NOMO-1 (cell line): ENCODE results near the gene TMED6.

Experiments
- DNase-seq, 2 experiments: peaks; one replicate each; lab custom pipeline; 2025; ENCODE audit not compliant: unreplicated experiment in 2 of 2; lab: John Stamatoyannopoulos, UW

The TMED6 gene

GRCh38 chr16:69351309-69352027 lies at the start of gene TMED6:
Gene TMED6, minus strand, starts transcription at chr16:69351786. Its CDS starts 33 bp downstream, at chr16:69351753.
- DNase-seq, result no peak

- DNase-seq, result no peak
Measured at GRCh38 chr16:69399361-69399760, 47.8 kb upstream of the TMED6 start.

GRCh38 chr16:69397821-69398521 lies 46.4 kb upstream of the TMED6 start:
- peak in 1 of 2 experiments; percentile 14 for DNase-seq

GRCh38 chr16:69396187-69397061 lies 44.8 kb upstream of the TMED6 start:
- DNase-seq, result peak; percentile 95 to 96

GRCh38 chr16:69395859-69396186 lies 44.2 kb upstream of the TMED6 start:
- DNase-seq, result no peak

GRCh38 chr16:69393898-69394849 lies 42.6 kb upstream of the TMED6 start:
- DNase-seq, result no peak

- DNase-seq, result no peak
Measured at GRCh38 chr16:69386596-69386995, 35.0 kb upstream of the TMED6 start.

- no peak for DNase-seq
Measured at GRCh38 chr16:69384974-69385373, 33.4 kb upstream of the TMED6 start.

GRCh38 chr16:69382421-69382820 lies 30.8 kb upstream of the TMED6 start:
- no peak for DNase-seq

GRCh38 chr16:69381231-69381630 lies 29.6 kb upstream of the TMED6 start:
- peak in 1 of 2 experiments; percentile 28 for DNase-seq

- DNase-seq, result no peak
Measured at GRCh38 chr16:69378760-69379159, 27.2 kb upstream of the TMED6 start.

GRCh38 chr16:69378036-69378435 lies 26.4 kb upstream of the TMED6 start:
- DNase-seq, result no peak

- no peak for DNase-seq
Measured at GRCh38 chr16:69376393-69377059, 24.9 kb upstream of the TMED6 start.

GRCh38 chr16:69373019-69373418 lies 21.4 kb upstream of the TMED6 start:
- DNase-seq, result no peak

- DNase-seq, result no peak
Measured at GRCh38 chr16:69371564-69371963, 20.0 kb upstream of the TMED6 start.

- DNase-seq, result no peak
Measured at GRCh38 chr16:69368866-69369265, 17.3 kb upstream of the TMED6 start.

GRCh38 chr16:69367980-69368379 lies 16.4 kb upstream of the TMED6 start:
- no peak for DNase-seq

- DNase-seq, result no peak
Measured at GRCh38 chr16:69366431-69366830, 14.8 kb upstream of the TMED6 start.

- no peak for DNase-seq
Measured at GRCh38 chr16:69365901-69366300, 14.3 kb upstream of the TMED6 start.

- DNase-seq, result no peak
Measured at GRCh38 chr16:69364088-69364487, 12.5 kb upstream of the TMED6 start.
